Activated CD4-positive, alpha-beta T cell treated with anti-CD3 and anti-CD28 coated beads, Interleukin-2, amount 10 ng/mL, durations not matched to agents 7 days and 5 days (primary cell): Measurements from ENCODE around the gene ZNF354B. TPM values are rescaled to one million over a fixed set of nuclear protein-coding genes. Genes with fewer than 3 reads are reported as not detected.
"Not testable (repeated sequence)": the region's sequence is repeated elsewhere in the genome, so short reads cannot be mapped to it uniquely, and the experiment has no call there.

Experiments used
- CTCF ChIA-PET: fragments of 350-600 bp; sonication (Branson Sonifier 250); formaldehyde crosslinking; loops from one replicate; lab custom pipeline; 2021; ENCODE audit warnings: antibody characterized with exemption; lab: Charles Lee
- POLR2A ChIA-PET: fragments of 350-600 bp; sonication (Branson Sonifier 250); formaldehyde crosslinking; loops from one replicate; lab custom pipeline; 2021; ENCODE audit warnings: antibody characterized with exemption; lab: Charles Lee
- DNase-seq: peaks from one replicate; pipeline ENCODE4 v3.0.0-alpha.2; 2020
- H3K27ac Mint-ChIP-seq: one replicate; pipeline ENCODE4 v1.8.0; 2021; ENCODE audit warnings: mild to moderate bottlenecking, moderate library complexity, mixed read lengths
- H3K27me3 Mint-ChIP-seq: one replicate; pipeline ENCODE4 v1.8.0; 2021; ENCODE audit warnings: mixed read lengths
- H3K36me3 Mint-ChIP-seq: one replicate; pipeline ENCODE4 v1.8.0; 2021; ENCODE audit warnings: low read depth, mixed read lengths
- H3K4me1 Mint-ChIP-seq: one replicate; pipeline ENCODE4 v1.8.0; 2021; ENCODE audit warnings: mixed read lengths
- H3K4me3 Mint-ChIP-seq: one replicate; pipeline ENCODE4 v1.8.0; 2021; ENCODE audit warnings: mild to moderate bottlenecking, moderate library complexity, mixed read lengths
- H3K9me3 Mint-ChIP-seq: one replicate; pipeline ENCODE4 v1.8.0; 2021; ENCODE audit warnings: mixed read lengths
- total RNA-seq, 2 experiments: library from RNA; stranded (reverse); gene quantifications; one replicate each; pipeline ENCODE4 v1.2.3, GENCODE V29; 2021

The ZNF354B gene
- total RNA-seq, 2 experiments from 2014 or later: 16.9 to 17.9 TPM

DNA sequence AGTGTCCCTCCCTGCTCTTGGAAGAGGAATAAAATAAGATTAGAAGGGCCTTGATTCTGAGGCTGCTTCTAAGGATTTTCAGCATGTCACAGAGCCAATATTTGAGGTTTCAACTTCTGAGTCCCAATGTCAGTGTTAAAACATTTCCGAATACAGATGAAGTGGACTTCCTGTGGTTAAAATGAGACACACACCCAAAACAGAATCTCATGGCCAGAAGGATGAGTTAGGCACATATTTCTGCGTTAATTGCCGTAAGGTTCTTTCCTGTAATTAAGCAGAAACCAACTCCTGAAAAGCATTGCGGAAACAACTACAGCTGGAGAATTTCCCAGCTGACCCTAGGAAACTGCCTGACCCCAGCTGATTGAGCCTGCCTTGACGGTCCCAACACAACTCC, 10.4 kb upstream of the ZNF354B start:
- Mint-ChIP-seq H3K4me3 (no peak overlapping the region), H3K27ac (no peak overlapping the region), H3K36me3 (no peaks in the 10 kb centered on the region), H3K27me3 (peaks cover 4% of the 10 kb centered on the region), H3K4me1 (no peaks in the 10 kb centered on the region), H3K9me3 (peaks cover 10% of the 10 kb centered on the region)
- POLR2A ChIA-PET: no interaction called here
- DNase-seq: no peak
- CTCF ChIA-PET: no interaction called here

DNA sequence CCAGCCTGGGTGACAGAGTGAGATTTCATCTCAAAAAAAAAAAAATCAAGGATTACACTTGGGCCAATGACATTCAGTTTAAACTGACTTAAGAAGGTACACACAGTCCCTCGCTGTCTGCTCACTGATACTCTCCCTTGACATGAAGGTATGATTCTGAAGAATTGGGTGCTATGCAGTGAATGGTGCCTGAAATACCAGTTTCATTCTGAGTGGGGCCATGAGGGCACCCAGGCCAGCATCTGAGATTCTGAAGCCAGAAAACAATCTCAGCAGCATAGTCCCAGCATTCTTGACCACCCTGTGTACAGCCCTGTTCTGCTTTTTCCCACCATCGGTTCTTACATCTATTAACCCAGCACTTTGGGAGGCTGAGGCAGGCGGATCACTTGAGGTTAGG, 7.8 kb upstream of the ZNF354B start:
- Mint-ChIP-seq H3K36me3 (no peaks in the 10 kb centered on the region), H3K9me3 (peaks cover 10% of the 10 kb centered on the region), H3K4me1 (no peaks in the 10 kb centered on the region), H3K27me3 (peaks cover 4% of the 10 kb centered on the region), H3K27ac (no peak overlapping the region), H3K4me3 (no peak overlapping the region)
- POLR2A ChIA-PET: no interaction called here
- CTCF ChIA-PET: no interaction called here
- no peak for DNase-seq

- POLR2A ChIA-PET: no interaction called here
Measured at GRCh38 chr5:178854284-178854683, 5.5 kb upstream of the ZNF354B start.

GRCh38 chr5:178860615-178861014, 862 bp downstream of the ZNF354B start:
- H3K27ac Mint-ChIP-seq, POLR2A ChIA-PET, DNase-seq, H3K4me3 Mint-ChIP-seq, H3K27me3 Mint-ChIP-seq, CTCF ChIA-PET: not testable (repeated sequence)
- Mint-ChIP-seq H3K4me1 (peaks cover 27% of the 10 kb centered on the region), H3K36me3 (peaks cover 45% of the 10 kb centered on the region), H3K9me3 (peaks cover 11% of the 10 kb centered on the region)

More at GRCh38 chr5:178854284-178854683, 5.5 kb upstream of the ZNF354B start:
- H3K4me1 Mint-ChIP-seq: peaks cover 5% of the 10 kb centered on the region
- H3K36me3 Mint-ChIP-seq: peaks cover 4% of the 10 kb centered on the region
- H3K27ac Mint-ChIP-seq: no peak overlapping the region
- no peak overlapping the region for H3K4me3 Mint-ChIP-seq
- CTCF ChIA-PET: no interaction called here
- DNase-seq: no peak
- peaks cover 9% of the 10 kb centered on the region for H3K9me3 Mint-ChIP-seq
- H3K27me3 Mint-ChIP-seq: peaks cover 4% of the 10 kb centered on the region

DNA sequence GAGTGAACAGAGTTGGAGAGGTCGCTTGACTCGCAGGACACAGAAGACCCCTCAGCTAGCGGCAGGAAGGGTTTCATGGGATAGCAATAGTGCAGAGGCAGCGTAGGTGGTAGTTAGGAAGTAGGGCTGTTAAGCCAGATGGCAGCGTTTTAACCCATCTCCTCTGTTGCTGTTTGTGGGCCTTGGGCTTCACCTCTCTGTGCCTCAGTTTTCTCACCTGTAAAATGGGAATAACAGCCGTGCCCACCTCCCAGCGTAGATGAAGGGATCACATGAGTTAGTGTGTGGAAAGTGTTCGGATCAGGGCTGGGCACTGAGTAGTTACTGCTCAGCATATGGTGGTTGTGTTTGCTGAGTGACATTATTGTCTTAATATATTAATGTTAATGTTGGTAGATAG, 1.9 kb downstream of the ZNF354B start:
- no peak for DNase-seq
- Mint-ChIP-seq H3K36me3 (peaks cover 55% of the 10 kb centered on the region), H3K4me1 (peaks cover 29% of the 10 kb centered on the region), H3K9me3 (peaks cover 19% of the 10 kb centered on the region), H3K27me3 (no peaks in the 10 kb centered on the region), H3K4me3 (peak overlapping the region; percentile 73), H3K27ac (peak overlapping the region; percentile 58)
- ChIA-PET POLR2A (no interaction called here), CTCF (no interaction called here)

DNA sequence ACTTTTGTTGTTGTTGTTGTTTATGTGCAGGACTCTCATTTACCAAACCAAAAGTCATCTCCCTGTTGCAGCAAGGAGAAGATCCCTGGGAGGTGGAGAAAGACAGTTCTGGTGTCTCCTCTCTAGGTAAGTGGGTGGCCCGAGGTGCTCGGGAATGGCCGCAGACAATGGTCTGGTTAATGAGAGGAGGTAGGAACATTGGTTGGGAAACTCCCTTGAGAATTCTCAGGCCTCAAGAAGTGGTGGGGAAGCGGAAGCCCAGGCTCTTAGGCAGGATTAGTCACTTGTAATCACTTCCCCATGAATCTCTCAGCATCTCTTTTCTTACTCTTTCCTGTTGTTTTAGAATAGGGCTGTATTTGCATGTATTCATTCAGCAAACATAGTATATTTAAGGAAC, 7.2 kb downstream of the ZNF354B start:
- Mint-ChIP-seq H3K4me1 (peaks cover 10% of the 10 kb centered on the region), H3K4me3 (no peak overlapping the region), H3K27me3 (no peaks in the 10 kb centered on the region), H3K9me3 (peaks cover 48% of the 10 kb centered on the region), H3K36me3 (peaks cover 90% of the 10 kb centered on the region), H3K27ac (no peak overlapping the region)
- POLR2A ChIA-PET: no interaction called here
- CTCF ChIA-PET: interaction anchor here (0.5 kb wide), 1 partner anchor 270 kb away, joined by 4 read pairs; no protein-coding TSS in a partner anchor
- no peak for DNase-seq

GRCh38 chr5:178869577-178869976, 9.8 kb downstream of the ZNF354B start:
- DNase-seq: no peak
- Mint-ChIP-seq H3K4me3 (no peak overlapping the region), H3K9me3 (peaks cover 65% of the 10 kb centered on the region), H3K4me1 (peaks cover 2% of the 10 kb centered on the region), H3K27me3 (no peaks in the 10 kb centered on the region), H3K27ac (no peak overlapping the region), H3K36me3 (peaks cover 96% of the 10 kb centered on the region)
- ChIA-PET CTCF (no interaction called here), POLR2A (no interaction called here)

GRCh38 chr5:178870411-178870810, 10.7 kb downstream of the ZNF354B start:
- H3K36me3 Mint-ChIP-seq: peaks cover 96% of the 10 kb centered on the region
- H3K4me1 Mint-ChIP-seq: peaks cover 2% of the 10 kb centered on the region
- peaks cover 74% of the 10 kb centered on the region for H3K9me3 Mint-ChIP-seq
- H3K4me3 Mint-ChIP-seq: no peak overlapping the region
- DNase-seq: no peak
- CTCF ChIA-PET: no interaction called here
- H3K27ac Mint-ChIP-seq: no peak overlapping the region
- no peaks in the 10 kb centered on the region for H3K27me3 Mint-ChIP-seq
- POLR2A ChIA-PET: no interaction called here

DNA sequence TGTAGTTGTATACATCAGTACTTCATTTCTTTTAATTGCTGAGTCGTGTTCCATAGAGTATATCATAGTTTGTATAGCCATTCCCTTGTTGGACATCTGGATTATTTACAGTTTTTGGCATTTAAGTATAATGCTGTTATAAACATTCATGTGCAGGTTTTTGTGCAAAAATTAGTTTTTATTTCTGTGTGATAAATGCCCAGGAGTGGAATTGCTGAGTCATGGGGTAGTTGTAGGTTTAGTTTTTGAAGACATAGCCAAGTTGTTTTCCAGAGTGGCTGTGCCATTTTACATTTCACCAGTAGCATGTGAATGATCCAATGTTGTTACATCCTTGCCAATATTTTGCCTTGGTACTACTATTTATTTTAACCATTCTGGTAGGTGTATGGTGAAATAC, 12.5 kb downstream of the ZNF354B start:
- Mint-ChIP-seq H3K4me1 (no peaks in the 10 kb centered on the region), H3K9me3 (peaks cover 75% of the 10 kb centered on the region), H3K4me3 (no peak overlapping the region), H3K36me3 (peaks cover 96% of the 10 kb centered on the region), H3K27me3 (no peaks in the 10 kb centered on the region), H3K27ac (no peak overlapping the region)
- CTCF ChIA-PET: no interaction called here
- no peak for DNase-seq
- POLR2A ChIA-PET: no interaction called here

DNA sequence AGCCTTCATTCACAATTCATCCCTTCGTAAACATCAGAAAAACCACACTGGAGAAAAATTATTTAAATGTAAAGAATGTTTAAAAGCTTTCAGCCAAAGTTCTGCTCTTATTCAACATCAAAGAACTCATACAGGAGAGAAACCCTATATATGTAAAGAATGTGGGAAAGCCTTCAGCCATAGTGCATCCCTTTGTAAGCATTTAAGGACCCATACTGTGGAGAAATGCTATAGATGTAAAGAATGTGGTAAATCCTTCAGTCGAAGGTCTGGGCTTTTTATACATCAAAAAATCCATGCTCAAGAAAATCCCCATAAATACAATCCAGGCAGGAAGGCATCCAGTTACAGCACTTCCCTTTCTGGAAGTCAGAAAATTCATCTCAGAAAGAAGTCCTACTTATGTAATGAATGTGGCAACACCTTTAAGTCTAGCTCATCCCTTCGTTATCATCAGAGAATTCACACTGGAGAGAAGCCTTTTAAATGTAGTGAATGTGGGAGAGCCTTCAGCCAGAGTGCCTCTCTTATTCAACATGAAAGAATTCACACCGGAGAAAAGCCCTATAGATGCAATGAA, 23.5 kb downstream of the ZNF354B start:
- DNase-seq, H3K4me1 Mint-ChIP-seq, H3K27me3 Mint-ChIP-seq, H3K4me3 Mint-ChIP-seq, CTCF ChIA-PET, POLR2A ChIA-PET, H3K27ac Mint-ChIP-seq: not testable (repeated sequence)
- Mint-ChIP-seq H3K36me3 (peaks cover 76% of the 10 kb centered on the region), H3K9me3 (peaks cover 56% of the 10 kb centered on the region)

DNA sequence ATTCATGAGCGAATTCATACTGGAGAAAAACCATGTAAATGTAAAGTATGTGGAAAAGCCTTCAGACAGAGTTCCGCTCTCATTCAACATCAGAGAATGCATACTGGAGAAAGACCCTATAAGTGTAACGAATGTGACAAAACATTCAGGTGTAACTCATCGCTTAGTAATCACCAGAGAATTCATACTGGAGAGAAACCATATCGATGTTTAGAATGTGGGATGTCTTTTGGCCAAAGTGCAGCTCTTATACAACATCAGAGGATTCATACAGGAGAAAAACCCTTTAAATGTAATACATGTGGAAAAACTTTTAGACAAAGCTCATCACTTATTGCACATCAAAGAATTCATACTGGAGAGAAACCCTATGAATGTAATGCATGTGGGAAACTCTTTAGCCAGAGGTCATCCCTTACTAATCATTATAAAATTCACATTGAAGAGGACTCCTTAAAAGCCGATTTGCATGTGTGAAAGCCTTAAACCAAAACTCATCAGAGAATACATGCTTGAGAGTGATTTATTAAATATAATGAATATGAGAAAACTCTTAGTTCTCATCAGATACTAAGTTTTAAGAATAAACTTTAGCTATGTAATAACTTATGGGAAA, 24.2 kb downstream of the ZNF354B start:
- ChIA-PET POLR2A (no interaction called here), CTCF (no interaction called here)
- H3K36me3 Mint-ChIP-seq: peaks cover 76% of the 10 kb centered on the region
- H3K9me3 Mint-ChIP-seq: peaks cover 58% of the 10 kb centered on the region
- no peak for DNase-seq
- no peaks in the 10 kb centered on the region for H3K4me1 Mint-ChIP-seq
- no peak overlapping the region for H3K27ac Mint-ChIP-seq
- no peaks in the 10 kb centered on the region for H3K27me3 Mint-ChIP-seq
- H3K4me3 Mint-ChIP-seq: no peak overlapping the region

GRCh38 chr5:178895615-178896571, 36.1 kb downstream of the ZNF354B start, which contains the start of gene ZFP2:
Gene ZFP2 (plus strand): TSS chr5:178895913. CDS start chr5:178931314, 35,401 bp downstream.
- H3K9me3 Mint-ChIP-seq: peaks cover 48% of the 10 kb centered on the region
- H3K36me3 Mint-ChIP-seq: peaks cover 13% of the 10 kb centered on the region
- peak; percentile 14 for DNase-seq
- CTCF ChIA-PET: interaction anchor here (1.0 kb wide), 2 partner anchors 11 to 21 kb away, joined by 4 read pairs; no protein-coding TSS in a partner anchor
- H3K27ac Mint-ChIP-seq: no peak within 1 kb of the TSS
- H3K4me3 Mint-ChIP-seq: peak within 1 kb of the TSS; percentile 61
- peaks cover 3% of the 10 kb centered on the region for H3K4me1 Mint-ChIP-seq
- POLR2A ChIA-PET: no interaction called here
- no peaks in the 10 kb centered on the region for H3K27me3 Mint-ChIP-seq

DNA sequence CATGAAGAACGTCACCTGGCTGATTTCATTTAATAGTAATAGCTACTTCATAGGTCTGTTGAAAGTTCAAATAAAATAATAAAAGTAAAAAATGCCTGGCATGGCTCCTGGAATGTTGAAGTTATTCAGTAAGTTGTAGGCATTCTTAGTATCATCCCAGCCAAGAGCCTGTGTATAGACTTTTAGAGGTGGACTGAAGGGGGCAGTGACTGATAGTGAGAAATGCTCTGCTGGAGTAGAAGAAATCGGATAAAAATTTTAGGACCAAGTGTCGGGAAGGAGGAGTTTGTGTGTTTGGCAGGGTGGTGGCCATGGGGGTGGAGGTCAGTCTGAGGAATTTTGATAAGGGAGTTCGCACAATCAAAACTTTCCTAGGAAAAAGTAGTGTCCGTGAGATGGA, 39.5 kb downstream of the ZNF354B start:
- Mint-ChIP-seq H3K4me3 (no peak overlapping the region), H3K36me3 (peaks cover 6% of the 10 kb centered on the region), H3K27ac (no peak overlapping the region), H3K9me3 (peaks cover 44% of the 10 kb centered on the region), H3K27me3 (no peaks in the 10 kb centered on the region), H3K4me1 (peaks cover 3% of the 10 kb centered on the region)
- POLR2A ChIA-PET: no interaction called here
- DNase-seq: no peak
- CTCF ChIA-PET: no interaction called here
